H9 (cell line): ENCODE results near the gene PLCL1. TPM values are rescaled to one million over a fixed set of nuclear protein-coding genes. Genes with fewer than 3 reads are reported as not detected.

Experiments
- DNase-seq: peaks from one replicate; pipeline ENCODE4 v3.0.0-alpha.2; 2017
- H2AFZ ChIP-seq: one replicate; pipeline ENCODE4 v1.6.1; 2013; ENCODE audit warnings: mild to moderate bottlenecking, low read length, control low read depth, moderate library complexity
- H2AK5ac ChIP-seq: 2 replicates; pipeline ENCODE4 v1.6.1; 2013; ENCODE audit warnings: low read length, control low read depth, mixed read lengths; ENCODE audit not compliant: insufficient read length
- H2BK120ac ChIP-seq: one replicate; pipeline ENCODE4 v1.6.1; 2013; ENCODE audit warnings: low read depth, mild to moderate bottlenecking, low read length, control low read depth, inconsistent platforms; ENCODE audit not compliant: poor library complexity, severe bottlenecking
- H2BK12ac ChIP-seq: 2 replicates; pipeline ENCODE4 v1.6.1; 2013; ENCODE audit warnings: low read length, control low read depth, mixed read lengths, low read depth; ENCODE audit not compliant: insufficient read length
- H2BK15ac ChIP-seq: 2 replicates; pipeline ENCODE4 v1.6.1; 2013; ENCODE audit warnings: low read depth, low read length, control low read depth
- H2BK20ac ChIP-seq: one replicate; pipeline ENCODE4 v1.6.1; 2013; ENCODE audit warnings: low read depth, mild to moderate bottlenecking, low read length, control low read depth, inconsistent platforms; ENCODE audit not compliant: poor library complexity, severe bottlenecking
- H2BK5ac ChIP-seq: 2 replicates; pipeline ENCODE4 v1.6.1; 2013; ENCODE audit warnings: low read length, control low read depth, mixed read lengths; ENCODE audit not compliant: insufficient read length
- H3K14ac ChIP-seq: 2 replicates; pipeline ENCODE4 v1.6.1; 2013; ENCODE audit warnings: low read length, control low read depth; ENCODE audit not compliant: insufficient read depth
- H3K18ac ChIP-seq: 2 replicates; pipeline ENCODE4 v1.6.1; 2013; ENCODE audit warnings: low read depth, mild to moderate bottlenecking, mixed read lengths, low read length, control low read depth; ENCODE audit not compliant: insufficient read length
- H3K23ac ChIP-seq: 2 replicates; pipeline ENCODE4 v1.6.1; 2013; ENCODE audit warnings: low read length, control low read depth, mixed read lengths, low read depth; ENCODE audit not compliant: insufficient read length
- H3K23me2 ChIP-seq: 2 replicates; pipeline ENCODE4 v1.6.1; 2013; ENCODE audit warnings: low read depth, mild to moderate bottlenecking, mixed read lengths, low read length, control low read depth; ENCODE audit not compliant: insufficient read length, poor library complexity, severe bottlenecking
- H3K27ac ChIP-seq: 2 replicates; pipeline ENCODE4 v1.5.1; 2013; ENCODE audit warnings: low read length, control low read depth, mixed read lengths, low read depth; ENCODE audit not compliant: insufficient read length
- H3K27me3 ChIP-seq: 2 replicates; pipeline ENCODE4 v1.6.1; 2013; ENCODE audit warnings: low read length, control low read depth, inconsistent platforms; ENCODE audit not compliant: insufficient read depth
- H3K4ac ChIP-seq: 2 replicates; pipeline ENCODE4 v1.6.1; 2013; ENCODE audit warnings: low read depth, mild to moderate bottlenecking, control low read depth, inconsistent platforms, low read length, moderate library complexity
- H3K4me1 ChIP-seq: 2 replicates; pipeline ENCODE4 v1.6.1; 2013; ENCODE audit warnings: low read length, control low read depth, inconsistent platforms; ENCODE audit not compliant: insufficient read depth
- H3K4me2 ChIP-seq: 2 replicates; pipeline ENCODE4 v1.6.1; 2013; ENCODE audit warnings: low read length, control low read depth, mixed read lengths; ENCODE audit not compliant: insufficient read length, insufficient read depth
- H3K56ac ChIP-seq: 2 replicates; pipeline ENCODE4 v1.6.1; 2013; ENCODE audit warnings: low read depth, mild to moderate bottlenecking, mixed read lengths, low read length, control low read depth; ENCODE audit not compliant: insufficient read length
- H3K79me1 ChIP-seq: 2 replicates; pipeline ENCODE4 v1.6.1; 2013; ENCODE audit warnings: low read depth, mild to moderate bottlenecking, moderate library complexity, low read length, control low read depth, inconsistent platforms; ENCODE audit not compliant: insufficient read depth, poor library complexity, severe bottlenecking
- H3K79me2 ChIP-seq: 2 replicates; pipeline ENCODE4 v1.6.1; 2013; ENCODE audit warnings: low read length, control low read depth, inconsistent platforms; ENCODE audit not compliant: insufficient read depth
- H3K9ac ChIP-seq: 2 replicates; pipeline ENCODE4 v1.6.1; 2013; ENCODE audit warnings: low read length, control low read depth, mixed read lengths; ENCODE audit not compliant: insufficient read length; ENCODE audit errors: extremely low read depth
- H3K9me3 ChIP-seq: one replicate; pipeline ENCODE4 v1.6.1; 2013; ENCODE audit warnings: low read depth, low read length, inconsistent platforms; ENCODE audit not compliant: control insufficient read depth
- H3T11ph ChIP-seq: one replicate; pipeline ENCODE4 v1.6.1; 2013; ENCODE audit warnings: mild to moderate bottlenecking, low read length, control low read depth, inconsistent platforms
- H4K20me1 ChIP-seq: one replicate; pipeline ENCODE4 v1.6.1; 2013; ENCODE audit not compliant: control insufficient read depth, insufficient read length, insufficient read depth
- H4K5ac ChIP-seq: 2 replicates; pipeline ENCODE4 v1.6.1; 2013; ENCODE audit warnings: low read depth, mild to moderate bottlenecking, mixed read lengths, low read length, control low read depth; ENCODE audit not compliant: insufficient read length
- H4K8ac ChIP-seq: replicated peaks from 2 replicates; pipeline ENCODE4 v1.6.1; 2013; ENCODE audit warnings: low read length, control low read depth, mixed read lengths, low read depth; ENCODE audit not compliant: insufficient read length
- H4K91ac ChIP-seq: 2 replicates; pipeline ENCODE4 v1.6.1; 2013; ENCODE audit warnings: low read depth, mild to moderate bottlenecking, moderate library complexity, mixed read lengths, low read length, control low read depth; ENCODE audit not compliant: insufficient read length
- H3K27ac Mint-ChIP-seq, 3 experiments: 2 replicates in 2 of 3; 3 replicates in 1 of 3; pipeline ENCODE4 v1.8.0; 2020 to 2021; ENCODE audit warnings: mixed read lengths in 3 of 3, mild to moderate bottlenecking in 1 of 3, moderate library complexity in 1 of 3
- H3K27me3 Mint-ChIP-seq: 2 replicates; pipeline ENCODE4 v1.8.0; 2021; ENCODE audit warnings: low read depth, mild to moderate bottlenecking, moderate library complexity, mixed read lengths
- H3K36me3 Mint-ChIP-seq, 3 experiments: 2 replicates in 2 of 3; 3 replicates in 1 of 3; pipeline ENCODE4 v1.8.0; 2020 to 2021; ENCODE audit warnings: low read depth in 3 of 3, mixed read lengths in 3 of 3; ENCODE audit not compliant: insufficient read depth in 1 of 3
- H3K4me1 Mint-ChIP-seq, 2 experiments: 2 replicates each; pipeline ENCODE4 v1.8.0; 2020; ENCODE audit warnings: mixed read lengths in 2 of 2
- H3K4me3 Mint-ChIP-seq, 2 experiments: 2 replicates in 1 of 2; 3 replicates in 1 of 2; pipeline ENCODE4 v1.8.0; 2020 to 2021; ENCODE audit warnings: mild to moderate bottlenecking in 2 of 2, mixed read lengths in 2 of 2, moderate library complexity in 1 of 2
- H3K9me3 Mint-ChIP-seq, 2 experiments: 2 replicates in 1 of 2; 3 replicates in 1 of 2; pipeline ENCODE4 v1.8.0; 2020; ENCODE audit warnings: mild to moderate bottlenecking in 2 of 2, mixed read lengths in 2 of 2, moderate library complexity in 1 of 2
- WGBS: extraction: QIAGEN DNeasy Blood & Tissue Kit; methylation state at CpG from one replicate; pipeline ENCODE4 v1.1.7; 2013; ENCODE audit warnings: missing lambda C conversion rate, low lambda C conversion rate, mixed read lengths; ENCODE audit not compliant: insufficient read length; ENCODE audit errors: extremely low coverage; 5-methylcytosine and 5-hydroxymethylcytosine counted together
- total RNA-seq: library from RNA; stranded (reverse); gene quantifications from 2 replicates; pipeline ENCODE4 v1.2.1, GENCODE V29; 2021
- TF ChIP-seq, protein P1 (sequence below): fragments of 200-600 bp; sonication (generic); conservative IDR thresholded peaks from 3 replicates; pipeline ENCODE4 v1.8.0; 2021; ENCODE audit warnings: antibody characterized with exemption, mild to moderate bottlenecking

PLCL1 gene
- total RNA-seq, 1 experiment from 2014 or later = 0.04 TPM

DNA sequence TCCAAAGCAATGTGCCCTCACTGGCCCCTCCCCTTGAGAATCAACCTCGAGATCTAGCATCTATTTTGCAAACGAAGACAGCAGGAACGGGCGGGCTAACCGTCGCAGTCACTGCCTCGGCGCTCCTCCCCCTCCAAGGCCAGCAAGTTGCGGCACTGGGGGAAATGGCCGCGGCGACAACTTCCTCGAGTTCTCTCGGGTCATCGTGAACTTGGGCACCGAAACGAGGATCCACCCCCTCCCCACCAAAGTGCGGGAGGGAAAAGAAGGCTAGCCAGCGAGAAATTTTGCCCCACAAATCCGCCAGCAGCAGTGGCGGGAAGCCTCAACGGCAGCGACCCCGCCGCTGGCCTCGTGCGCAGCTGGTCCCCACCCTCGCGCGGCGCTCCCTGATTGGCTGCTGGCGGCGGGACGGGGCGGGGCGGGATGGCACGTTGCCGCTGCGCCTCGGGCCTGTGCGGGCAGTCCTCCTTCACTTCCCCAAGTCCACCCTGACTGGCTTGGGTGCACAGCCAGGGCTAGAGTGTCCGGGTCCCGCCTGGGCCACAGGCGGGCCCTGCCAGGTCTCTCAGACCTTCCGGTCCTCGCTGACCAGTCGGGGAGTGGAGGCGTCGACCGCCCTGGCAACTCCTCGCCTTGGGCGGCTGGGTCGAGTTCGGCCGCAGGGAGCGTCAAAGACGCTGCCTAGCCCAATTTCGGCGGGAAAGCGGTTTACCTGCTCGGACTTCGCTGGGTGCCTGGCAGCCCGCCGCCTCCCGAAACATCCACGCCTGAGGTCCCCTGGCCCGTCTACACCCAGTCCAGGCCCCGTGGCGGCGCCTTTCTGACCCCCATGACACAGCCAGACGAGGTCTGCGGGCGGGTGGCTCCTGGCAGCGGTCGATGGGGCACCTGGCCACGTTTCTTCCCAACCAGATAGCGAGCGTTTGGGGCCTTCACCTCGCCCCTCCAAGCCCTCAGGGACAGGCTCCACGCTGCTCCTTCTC is 19.1 kb upstream of the PLCL1 start, which contains the start of gene BOLL:
Gene BOLL, minus strand, starts transcription at position 364 of the 986 bp plus-strand sequence. CDS start 3,469 bp downstream, outside the sequence.
- Histone ChIP-seq H3K23me2 (no peaks in the 10 kb centered on the region), H3K23ac (no peak within 1 kb of the TSS), H3K18ac (no peak within 1 kb of the TSS), H4K5ac (no peak within 1 kb of the TSS), H2AFZ (no peak within 1 kb of the TSS), H3K27me3 (no peaks in the 10 kb centered on the region), H3K27ac (no peak within 1 kb of the TSS), H2BK120ac (no peak within 1 kb of the TSS), H3T11ph (no peak within 1 kb of the TSS), H2BK5ac (no peak within 1 kb of the TSS), H2BK15ac (no peak within 1 kb of the TSS; the same call in 1 of the 2 replicates), H3K4ac (no peak within 1 kb of the TSS), H3K79me1 (no peaks in the 10 kb centered on the region), H3K14ac (no peak within 1 kb of the TSS), H3K4me2 (no peak within 1 kb of the TSS), H3K9ac (no peak within 1 kb of the TSS), H3K79me2 (no peaks in the 10 kb centered on the region), H3K56ac (no peak within 1 kb of the TSS), H2AK5ac (no peak within 1 kb of the TSS), H4K20me1 (no peaks in the 10 kb centered on the region), H3K4me1 (no peaks in the 10 kb centered on the region), H3K9me3 (no peaks in the 10 kb centered on the region), H2BK12ac (no peak within 1 kb of the TSS), H4K91ac (no peak within 1 kb of the TSS), H2BK20ac (no peak within 1 kb of the TSS), H4K8ac (no peak within 1 kb of the TSS)
- peak; percentile 39 for DNase-seq
- H3K36me3 Mint-ChIP-seq = peaks cover 2 to 4% (median 2%) of the 10 kb centered on the region in 3 experiments; a peak in 2 of 7 replicates
- peak within 1 kb of the TSS; percentile 43 to 72; a peak in 4 of 5 replicates for H3K4me3 Mint-ChIP-seq
- no peaks in the 10 kb centered on the region for H3K4me1 Mint-ChIP-seq
- peaks cover 39% of the 10 kb centered on the region for H3K27me3 Mint-ChIP-seq
- no CpG with 5 or more reads among the region's 80 CpGs for WGBS
- peaks cover 2 to 4% of the 10 kb centered on the region in 2 experiments; a peak in 3 of 5 replicates for H3K9me3 Mint-ChIP-seq
- TF ChIP-seq, protein P1, sequence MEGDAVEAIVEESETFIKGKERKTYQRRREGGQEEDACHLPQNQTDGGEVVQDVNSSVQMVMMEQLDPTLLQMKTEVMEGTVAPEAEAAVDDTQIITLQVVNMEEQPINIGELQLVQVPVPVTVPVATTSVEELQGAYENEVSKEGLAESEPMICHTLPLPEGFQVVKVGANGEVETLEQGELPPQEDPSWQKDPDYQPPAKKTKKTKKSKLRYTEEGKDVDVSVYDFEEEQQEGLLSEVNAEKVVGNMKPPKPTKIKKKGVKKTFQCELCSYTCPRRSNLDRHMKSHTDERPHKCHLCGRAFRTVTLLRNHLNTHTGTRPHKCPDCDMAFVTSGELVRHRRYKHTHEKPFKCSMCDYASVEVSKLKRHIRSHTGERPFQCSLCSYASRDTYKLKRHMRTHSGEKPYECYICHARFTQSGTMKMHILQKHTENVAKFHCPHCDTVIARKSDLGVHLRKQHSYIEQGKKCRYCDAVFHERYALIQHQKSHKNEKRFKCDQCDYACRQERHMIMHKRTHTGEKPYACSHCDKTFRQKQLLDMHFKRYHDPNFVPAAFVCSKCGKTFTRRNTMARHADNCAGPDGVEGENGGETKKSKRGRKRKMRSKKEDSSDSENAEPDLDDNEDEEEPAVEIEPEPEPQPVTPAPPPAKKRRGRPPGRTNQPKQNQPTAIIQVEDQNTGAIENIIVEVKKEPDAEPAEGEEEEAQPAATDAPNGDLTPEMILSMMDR = no peak
- H3K27ac Mint-ChIP-seq = no peak within 1 kb of the TSS
